ENCODE results near the gene FGF5.

- TF ChIP-seq CTCF (IDR thresholded peaks at IDR 0.05), result no peak
- no peak for TF ChIP-seq POLR2A (IDR thresholded peaks at IDR 0.05)
Measured at GRCh38 chr4:80301884-80302283, 35.4 kb downstream of the FGF5 start.

Data from transverse colon (tissue), 3 donors.